GM12878 (cell line): ENCODE measurements around the gene SVIP. TPM values are rescaled to one million over a fixed set of nuclear protein-coding genes. Genes with fewer than 3 reads are reported as not detected.

Source experiments
- ATAC-seq: fragments of 200-7000 bp; cut with Tn5 transposase; 3 replicates; pipeline ENCODE4 v1.9.1; 2020; ENCODE audit warnings: mild to moderate bottlenecking, moderate library complexity
- BruUV-seq: library from RNA; stranded (reverse); fragments of 400-500 nt; replicated peaks from 2 replicates; lab custom pipeline; 2021; lab: Mats Ljungman, UMichigan
- CTCF ChIA-PET: fragments of 300-600 bp; sonication (Branson Sonifier 250); formaldehyde crosslinking; extraction: SDS; loops from one replicate; lab custom pipeline; 2021; ENCODE audit warnings: inconsistent platforms; lab: Yijun Ruan, JAX
- POLR2A ChIA-PET: fragments of 350-600 bp; formaldehyde crosslinking; extraction: SDS; loops from one replicate; lab custom pipeline; 2021; ENCODE audit warnings: inconsistent platforms; lab: Charles Lee
- RAD21 ChIA-PET: fragments of 300-600 bp; sonication (Branson Sonifier 250); formaldehyde crosslinking; loops from one replicate; lab custom pipeline; 2023; ENCODE audit warnings: antibody characterized with exemption; ENCODE audit not compliant: unreplicated experiment; lab: Charles Lee
- SMC1A ChIA-PET: fragments of 300-600 bp; sonication (Branson Sonifier 250); formaldehyde crosslinking; loops from one replicate; lab custom pipeline; 2023; ENCODE audit not compliant: unreplicated experiment, uncharacterized antibody; lab: Charles Lee
- DNase-seq: peaks from one replicate; pipeline ENCODE4 v3.0.0-alpha.2; 2011; ENCODE audit warnings: low read depth, low spot score
- FAIRE-seq: peaks from 3 replicates; lab custom pipeline; 2011; peaks lifted over from hg19 to GRCh38; lab: Jason Lieb, UNC
- H2AFZ ChIP-seq: 2 replicates; pipeline ENCODE4 v1.6.0; 2011; ENCODE audit warnings: low read depth, low read length, control low read depth; ENCODE audit not compliant: control insufficient read depth
- H3K27ac ChIP-seq: 2 replicates; pipeline ENCODE4 v1.5.1; 2011; ENCODE audit warnings: control low read depth; ENCODE audit not compliant: control insufficient read depth, insufficient read depth
- H3K27me3 ChIP-seq, 2 experiments: replicated peaks in 1 of 2; 2 replicates each; pipeline versions ENCODE4 v1.6.0 to v1.6.1; 2011; ENCODE audit warnings: low read length in 1 of 2; ENCODE audit not compliant: control insufficient read depth in 2 of 2, insufficient read depth in 2 of 2
- H3K36me3 ChIP-seq, 2 experiments: 2 replicates each; pipeline ENCODE4 v1.5.1; 2011; ENCODE audit warnings: low read length in 1 of 2; ENCODE audit not compliant: control insufficient read depth in 2 of 2, insufficient read depth in 2 of 2
- H3K4me1 ChIP-seq: 2 replicates; pipeline ENCODE4 v1.6.1; 2011; ENCODE audit warnings: mild to moderate bottlenecking, low read length, moderate library complexity, mixed read lengths; ENCODE audit not compliant: control insufficient read depth, insufficient read depth
- H3K4me2 ChIP-seq: 2 replicates; pipeline ENCODE4 v1.6.0; 2011; ENCODE audit warnings: control low read depth; ENCODE audit not compliant: control insufficient read depth, insufficient read depth
- H3K4me3 ChIP-seq: fragments of 200-600 bp; sonication (generic); 2 replicates; pipeline ENCODE4 v1.5.1; 2016
- H3K79me2 ChIP-seq: 2 replicates; pipeline ENCODE4 v1.6.0; 2011; ENCODE audit warnings: low read length; ENCODE audit not compliant: control insufficient read depth, insufficient read depth
- H3K9ac ChIP-seq: 2 replicates; pipeline ENCODE4 v1.8.0; 2011; ENCODE audit warnings: low read length, control low read depth, mixed read lengths; ENCODE audit not compliant: control insufficient read depth, insufficient read depth
- H3K9me3 ChIP-seq: replicated peaks from 3 replicates; pipeline ENCODE4 v1.5.1; 2011; ENCODE audit warnings: mild to moderate bottlenecking, low read length; ENCODE audit not compliant: control insufficient read depth, insufficient read depth
- H4K20me1 ChIP-seq: 2 replicates; pipeline ENCODE4 v1.6.0; 2011; ENCODE audit not compliant: control insufficient read depth, insufficient read depth
- CBFB ChIP-seq: IDR thresholded peaks from 2 replicates; pipeline ENCODE4 v1.6.1; 2016; ENCODE audit warnings: antibody characterized with exemption, low read depth
- CHD1 ChIP-seq: IDR thresholded peaks from 2 replicates; pipeline ENCODE4 v1.6.1; 2012; ENCODE audit warnings: low read depth, low read length, improper control_type of control experiment
- HCFC1 ChIP-seq: fragments of 150-350 bp; IDR thresholded peaks from 2 replicates; pipeline ENCODE4 v1.6.1; 2014; ENCODE audit warnings: low read length
- IKZF2 ChIP-seq, 2 experiments: fragments of 450-650 bp; IDR thresholded peaks; 2 replicates each; pipeline ENCODE4 v1.6.1; 2017; ENCODE audit warnings: mild to moderate bottlenecking in 2 of 2, moderate library complexity in 2 of 2
- KLF5 ChIP-seq: fragments of 450-650 bp; IDR thresholded peaks from 2 replicates; pipeline ENCODE4 v1.6.1; 2014; ENCODE audit warnings: mild to moderate bottlenecking; ENCODE audit not compliant: partially characterized antibody
- MEF2B ChIP-seq: fragments of 450-650 bp; IDR thresholded peaks from 2 replicates; pipeline ENCODE4 v1.6.1; 2018; ENCODE audit warnings: mild to moderate bottlenecking, moderate library complexity; ENCODE audit not compliant: partially characterized antibody, poor library complexity, severe bottlenecking
- NR2C2 ChIP-seq: IDR thresholded peaks from 2 replicates; pipeline ENCODE4 v1.6.1; 2011; ENCODE audit warnings: borderline replicate concordance, low read depth; ENCODE audit not compliant: control insufficient read depth, insufficient read length
- RB1 ChIP-seq: fragments of 450-650 bp; formaldehyde crosslinking; IDR thresholded peaks from 2 replicates; pipeline ENCODE4 v1.6.1; 2017; ENCODE audit warnings: mild to moderate bottlenecking, borderline replicate concordance
- SREBF1 ChIP-seq: IDR thresholded peaks from 2 replicates; pipeline ENCODE4 v1.6.1; 2012; ENCODE audit warnings: mild to moderate bottlenecking, low read length
- SREBF2 ChIP-seq: IDR thresholded peaks from 2 replicates; pipeline ENCODE4 v1.6.1; 2012; ENCODE audit warnings: mild to moderate bottlenecking, low read length
- TCF7 ChIP-seq: IDR thresholded peaks from 2 replicates; pipeline ENCODE4 v1.6.1; 2014; ENCODE audit warnings: antibody characterized with exemption, borderline replicate concordance
- ZNF384 ChIP-seq: IDR thresholded peaks from 2 replicates; pipeline ENCODE4 v1.6.1; 2012; ENCODE audit warnings: low read depth, mild to moderate bottlenecking, low read length, improper control_type of control experiment, borderline replicate concordance
- WGBS: methylation state at CpG from one replicate; pipeline ENCODE4 v1.1.6; 2016; ENCODE audit warnings: low lambda C conversion rate; ENCODE audit not compliant: insufficient replicate concordance, insufficient coverage; ENCODE audit errors: missing lambda C conversion rate; 5-methylcytosine and 5-hydroxymethylcytosine counted together
- in situ Hi-C: fragments of 300-500 bp; cut with MboI; formaldehyde crosslinking; loops from 9 replicates; pipeline ENCODE4 v1.14.3; 2018; ENCODE audit warnings: mixed read lengths
- intact Hi-C: fragments of 100-400 bp; cut with micrococcal nuclease; formaldehyde crosslinking; loops from one replicate; pipeline ENCODE4 v1.14.2; 2022; ENCODE audit not compliant: unreplicated experiment
- polyA plus RNA-seq, 11 experiments: library from polyadenylated mRNA; depleted of rRNA in 4 of 11; unstranded in 6 of 11; stranded (reverse) in 5 of 11; fragments of >200 nt; fragmentation: Nextera tagmentation in 4 of 11; fragmentation: Illumina TruSeq in 1 of 11; extraction: Ambion mirVana in 4 of 11; extraction: Trizol in 1 of 11; gene quantifications; 1 replicate in 1 of 11; 2 replicates in 10 of 11; pipeline versions ENCODE4 v1.2.1 to v1.2.3, GENCODE V29; 2011 to 2016; ENCODE audit warnings: inconsistent platforms in 2 of 11, missing spikeins in 2 of 11, low read depth in 1 of 11
- total RNA-seq, 4 experiments: library from RNA; depleted of rRNA in 3 of 4; stranded (reverse); fragments of >200 nt in 3 of 4; fragmentation: Illumina TruSeq in 1 of 4; extraction: Trizol in 1 of 4; gene quantifications; 2 replicates each; pipeline versions ENCODE4 v1.2.1 to v1.2.3, GENCODE V29; 2013 to 2021
- TF ChIP-seq, protein P1 (sequence below), 3 experiments: IDR thresholded peaks in 2 of 3; conservative IDR thresholded peaks in 1 of 3; 2 replicates each; pipeline ENCODE4 v1.5.1; 2011; ENCODE audit warnings: low read depth in 3 of 3, low read length in 3 of 3, mild to moderate bottlenecking in 3 of 3, control low read depth in 2 of 3, moderate library complexity in 2 of 3, inconsistent platforms in 1 of 3, mixed read lengths in 1 of 3; ENCODE audit not compliant: control insufficient read depth in 2 of 3, insufficient read depth in 1 of 3; ENCODE audit errors: extremely low read depth in 1 of 3
- TF ChIP-seq, protein P2 (sequence below): fragments of 150-350 bp; IDR thresholded peaks from 2 replicates; pipeline ENCODE4 v1.6.1; 2016; ENCODE audit warnings: low read depth, low read length
- TF ChIP-seq, protein P3 (sequence below): IDR thresholded peaks from 2 replicates; pipeline ENCODE4 v1.6.1; 2011; ENCODE audit warnings: borderline replicate concordance, low read depth, mild to moderate bottlenecking, moderate library complexity, low read length; ENCODE audit not compliant: insufficient read depth, poor library complexity, severe bottlenecking
- TF ChIP-seq, protein P4 (sequence below): fragments of 450-650 bp; IDR thresholded peaks from 2 replicates; pipeline ENCODE4 v1.6.1; 2017; ENCODE audit warnings: mild to moderate bottlenecking

Gene SVIP
- total and polyA plus RNA-seq, 10 of the 15 experiments (the other 5 are each of a cell fraction or from before 2014, with no cell fraction given) = 17.8 to 78.0 (median 55.4) TPM

DNA sequence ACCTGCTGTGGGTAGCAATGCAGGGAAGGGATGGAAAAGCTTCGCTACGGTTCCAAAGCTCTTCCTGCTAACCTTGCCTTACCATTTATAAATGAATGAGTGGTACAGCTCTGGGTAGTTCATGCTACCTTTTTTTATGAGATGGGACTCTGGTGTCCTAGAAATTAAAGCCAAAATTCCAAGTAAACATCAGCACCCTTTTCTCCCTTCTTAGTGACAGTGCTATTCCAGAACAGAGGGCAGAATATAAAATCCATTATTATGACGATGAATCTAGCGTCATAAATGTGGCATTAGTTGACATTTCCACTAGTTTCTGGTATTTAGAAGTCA is 447 bp upstream of the SVIP start:
- DNase-seq (no peak), ATAC-seq (no peak), FAIRE-seq (no peak)
- SMC1A ChIA-PET = interaction anchor here (0.6 to 3.1 kb wide), 17 partner anchors 8 to 659 kb away, joined by 3 to 30 read pairs (median 5); no protein-coding TSS in a partner anchor
- no TSS peak for BruUV-seq
- Histone ChIP-seq H3K4me3 (0 out of 2 replicates have a peak overlapping the region, but pooled peaks have one; percentile 57), H3K27ac (no peak overlapping the region), H3K4me2 (peak overlapping the region; percentile 78; the same call in 1 of the 2 replicates), H3K9ac (no peak overlapping the region), H4K20me1 (no peaks in the 10 kb centered on the region), H2AFZ (peak overlapping the region; percentile 96), H3K27me3 (no peaks in the 10 kb centered on the region), H3K4me1 (no peaks in the 10 kb centered on the region), H3K79me2 (peaks cover 13% of the 10 kb centered on the region), H3K9me3 (no peaks in the 10 kb centered on the region), H3K36me3 (no peaks in the 10 kb centered on the region)
- WGBS = 18% methylated on average over 4 of the region's 4 CpGs
- in situ Hi-C loops (no loop called here), intact Hi-C loops (no loop called here)
- POLR2A ChIA-PET = interaction anchor here (0.6 to 2.5 kb wide), 6 partner anchors 42 to 461 kb away, joined by 3 to 10 read pairs (median 4); partner anchors contain the start of gene FANCF
- CTCF ChIA-PET = interaction anchor here (0.6 to 5.0 kb wide), 26 partner anchors 8 to 648 kb away, joined by 3 to 42 read pairs (median 6); partner anchors contain the start of gene GAS2
- RAD21 ChIA-PET = interaction anchor here (0.7 to 2.4 kb wide), 15 partner anchors 10 to 659 kb away, joined by 3 to 39 read pairs (median 5); no protein-coding TSS in a partner anchor
- no peak for TF ChIP-seq CHD1
- TF ChIP-seq, protein P1, sequence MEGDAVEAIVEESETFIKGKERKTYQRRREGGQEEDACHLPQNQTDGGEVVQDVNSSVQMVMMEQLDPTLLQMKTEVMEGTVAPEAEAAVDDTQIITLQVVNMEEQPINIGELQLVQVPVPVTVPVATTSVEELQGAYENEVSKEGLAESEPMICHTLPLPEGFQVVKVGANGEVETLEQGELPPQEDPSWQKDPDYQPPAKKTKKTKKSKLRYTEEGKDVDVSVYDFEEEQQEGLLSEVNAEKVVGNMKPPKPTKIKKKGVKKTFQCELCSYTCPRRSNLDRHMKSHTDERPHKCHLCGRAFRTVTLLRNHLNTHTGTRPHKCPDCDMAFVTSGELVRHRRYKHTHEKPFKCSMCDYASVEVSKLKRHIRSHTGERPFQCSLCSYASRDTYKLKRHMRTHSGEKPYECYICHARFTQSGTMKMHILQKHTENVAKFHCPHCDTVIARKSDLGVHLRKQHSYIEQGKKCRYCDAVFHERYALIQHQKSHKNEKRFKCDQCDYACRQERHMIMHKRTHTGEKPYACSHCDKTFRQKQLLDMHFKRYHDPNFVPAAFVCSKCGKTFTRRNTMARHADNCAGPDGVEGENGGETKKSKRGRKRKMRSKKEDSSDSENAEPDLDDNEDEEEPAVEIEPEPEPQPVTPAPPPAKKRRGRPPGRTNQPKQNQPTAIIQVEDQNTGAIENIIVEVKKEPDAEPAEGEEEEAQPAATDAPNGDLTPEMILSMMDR (IDR thresholded peaks at IDR 0.05 in 2 of 3, conservative IDR thresholded peaks at IDR 0.05 in 1 of 3; ENCODE audit: control insufficient read depth in 2 of 3, extremely low read depth in 1 of 3, insufficient read depth in 1 of 3, low read depth in 3 of 3, low read length in 3 of 3) = no peak
- TF ChIP-seq, protein P2, sequence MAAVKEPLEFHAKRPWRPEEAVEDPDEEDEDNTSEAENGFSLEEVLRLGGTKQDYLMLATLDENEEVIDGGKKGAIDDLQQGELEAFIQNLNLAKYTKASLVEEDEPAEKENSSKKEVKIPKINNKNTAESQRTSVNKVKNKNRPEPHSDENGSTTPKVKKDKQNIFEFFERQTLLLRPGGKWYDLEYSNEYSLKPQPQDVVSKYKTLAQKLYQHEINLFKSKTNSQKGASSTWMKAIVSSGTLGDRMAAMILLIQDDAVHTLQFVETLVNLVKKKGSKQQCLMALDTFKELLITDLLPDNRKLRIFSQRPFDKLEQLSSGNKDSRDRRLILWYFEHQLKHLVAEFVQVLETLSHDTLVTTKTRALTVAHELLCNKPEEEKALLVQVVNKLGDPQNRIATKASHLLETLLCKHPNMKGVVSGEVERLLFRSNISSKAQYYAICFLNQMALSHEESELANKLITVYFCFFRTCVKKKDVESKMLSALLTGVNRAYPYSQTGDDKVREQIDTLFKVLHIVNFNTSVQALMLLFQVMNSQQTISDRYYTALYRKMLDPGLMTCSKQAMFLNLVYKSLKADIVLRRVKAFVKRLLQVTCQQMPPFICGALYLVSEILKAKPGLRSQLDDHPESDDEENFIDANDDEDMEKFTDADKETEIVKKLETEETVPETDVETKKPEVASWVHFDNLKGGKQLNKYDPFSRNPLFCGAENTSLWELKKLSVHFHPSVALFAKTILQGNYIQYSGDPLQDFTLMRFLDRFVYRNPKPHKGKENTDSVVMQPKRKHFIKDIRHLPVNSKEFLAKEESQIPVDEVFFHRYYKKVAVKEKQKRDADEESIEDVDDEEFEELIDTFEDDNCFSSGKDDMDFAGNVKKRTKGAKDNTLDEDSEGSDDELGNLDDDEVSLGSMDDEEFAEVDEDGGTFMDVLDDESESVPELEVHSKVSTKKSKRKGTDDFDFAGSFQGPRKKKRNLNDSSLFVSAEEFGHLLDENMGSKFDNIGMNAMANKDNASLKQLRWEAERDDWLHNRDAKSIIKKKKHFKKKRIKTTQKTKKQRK = no peak
- TF ChIP-seq RB1 = no peak
- TF ChIP-seq SREBF2 = no peak
- TF ChIP-seq ZNF384 = no peak
- TF ChIP-seq SREBF1 = no peak
- no peak for TF ChIP-seq HCFC1
- no peak for TF ChIP-seq CBFB
- TF ChIP-seq NR2C2 = no peak
- TF ChIP-seq, protein P3, sequence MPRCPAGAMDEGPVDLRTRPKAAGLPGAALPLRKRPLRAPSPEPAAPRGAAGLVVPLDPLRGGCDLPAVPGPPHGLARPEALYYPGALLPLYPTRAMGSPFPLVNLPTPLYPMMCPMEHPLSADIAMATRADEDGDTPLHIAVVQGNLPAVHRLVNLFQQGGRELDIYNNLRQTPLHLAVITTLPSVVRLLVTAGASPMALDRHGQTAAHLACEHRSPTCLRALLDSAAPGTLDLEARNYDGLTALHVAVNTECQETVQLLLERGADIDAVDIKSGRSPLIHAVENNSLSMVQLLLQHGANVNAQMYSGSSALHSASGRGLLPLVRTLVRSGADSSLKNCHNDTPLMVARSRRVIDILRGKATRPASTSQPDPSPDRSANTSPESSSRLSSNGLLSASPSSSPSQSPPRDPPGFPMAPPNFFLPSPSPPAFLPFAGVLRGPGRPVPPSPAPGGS = no peak
- TF ChIP-seq, protein P4, sequence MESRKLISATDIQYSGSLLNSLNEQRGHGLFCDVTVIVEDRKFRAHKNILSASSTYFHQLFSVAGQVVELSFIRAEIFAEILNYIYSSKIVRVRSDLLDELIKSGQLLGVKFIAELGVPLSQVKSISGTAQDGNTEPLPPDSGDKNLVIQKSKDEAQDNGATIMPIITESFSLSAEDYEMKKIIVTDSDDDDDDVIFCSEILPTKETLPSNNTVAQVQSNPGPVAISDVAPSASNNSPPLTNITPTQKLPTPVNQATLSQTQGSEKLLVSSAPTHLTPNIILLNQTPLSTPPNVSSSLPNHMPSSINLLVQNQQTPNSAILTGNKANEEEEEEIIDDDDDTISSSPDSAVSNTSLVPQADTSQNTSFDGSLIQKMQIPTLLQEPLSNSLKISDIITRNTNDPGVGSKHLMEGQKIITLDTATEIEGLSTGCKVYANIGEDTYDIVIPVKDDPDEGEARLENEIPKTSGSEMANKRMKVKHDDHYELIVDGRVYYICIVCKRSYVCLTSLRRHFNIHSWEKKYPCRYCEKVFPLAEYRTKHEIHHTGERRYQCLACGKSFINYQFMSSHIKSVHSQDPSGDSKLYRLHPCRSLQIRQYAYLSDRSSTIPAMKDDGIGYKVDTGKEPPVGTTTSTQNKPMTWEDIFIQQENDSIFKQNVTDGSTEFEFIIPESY = no peak
- no peak for TF ChIP-seq MEF2B
- no peak; a peak in 1 of 4 replicates for TF ChIP-seq IKZF2 (IDR thresholded peaks at IDR 0.05)
- no peak for TF ChIP-seq KLF5
- TF ChIP-seq TCF7 = no peak
